Upper lobe of right lung (tissue), 1 donor: ENCODE measurements around the gene MYRF. TPM values are rescaled to one million over a fixed set of nuclear protein-coding genes. Genes with fewer than 3 reads are reported as not detected.

ENCODE experiments used
- ATAC-seq: fragments of 200-7000 bp; cut with Tn5 transposase; one replicate; pipeline ENCODE4 v1.9.1; 2020; ENCODE audit warnings: mild to moderate bottlenecking, moderate library complexity
- DNase-seq: peaks from one replicate; pipeline ENCODE4 v3.0.0-alpha.2; 2020
- H3K27ac ChIP-seq: fragments of 200-600 bp; one replicate; pipeline ENCODE4 v1.8.0; 2022
- H3K27me3 ChIP-seq: fragments of 200-600 bp; one replicate; pipeline ENCODE4 v1.8.0; 2022; ENCODE audit warnings: mild to moderate bottlenecking
- H3K36me3 ChIP-seq: fragments of 200-600 bp; one replicate; pipeline ENCODE4 v1.8.0; 2022
- H3K4me1 ChIP-seq: fragments of 200-600 bp; one replicate; pipeline ENCODE4 v1.8.0; 2022
- H3K4me3 ChIP-seq: fragments of 200-600 bp; one replicate; pipeline ENCODE4 v1.8.0; 2022; ENCODE audit warnings: mild to moderate bottlenecking
- H3K9me3 ChIP-seq: fragments of 200-600 bp; one replicate; pipeline ENCODE4 v1.8.0; 2022
- intact Hi-C: fragments of 100-400 bp; cut with DNase I; formaldehyde crosslinking; loops from one replicate; pipeline ENCODE4 v1.11.0; 2022
- total RNA-seq: library from RNA; stranded (reverse); fragmentation: NEBNext Ultra II Directional; extraction: Animal tissue kit (Norgen Biotek cat#: 25700); gene quantifications from one replicate; pipeline ENCODE4 v1.2.1, GENCODE V29; 2021
- TF ChIP-seq, protein P1 (sequence below): fragments of 200-600 bp; IDR thresholded peaks from one replicate; pipeline ENCODE4 v1.8.0; 2022; ENCODE audit warnings: antibody characterized with exemption
- donor health status: DM: no; HTN: yes; CAD: no; lungs with severe emphysema.

Gene MYRF
- total RNA-seq, 1 donor from 2014 or later = 62.6 TPM

GRCh38 chr11:61751384-61751783, 1.1 kb upstream of the MYRF start:
- Histone ChIP-seq H3K9me3 (no peaks in the 10 kb centered on the region), H3K27ac (no peak overlapping the region), H3K27me3 (no peaks in the 10 kb centered on the region), H3K4me3 (no peak overlapping the region), H3K36me3 (no peaks in the 10 kb centered on the region), H3K4me1 (peaks cover 4% of the 10 kb centered on the region)
- intact Hi-C loops = no loop called here
- TF ChIP-seq, protein P1, sequence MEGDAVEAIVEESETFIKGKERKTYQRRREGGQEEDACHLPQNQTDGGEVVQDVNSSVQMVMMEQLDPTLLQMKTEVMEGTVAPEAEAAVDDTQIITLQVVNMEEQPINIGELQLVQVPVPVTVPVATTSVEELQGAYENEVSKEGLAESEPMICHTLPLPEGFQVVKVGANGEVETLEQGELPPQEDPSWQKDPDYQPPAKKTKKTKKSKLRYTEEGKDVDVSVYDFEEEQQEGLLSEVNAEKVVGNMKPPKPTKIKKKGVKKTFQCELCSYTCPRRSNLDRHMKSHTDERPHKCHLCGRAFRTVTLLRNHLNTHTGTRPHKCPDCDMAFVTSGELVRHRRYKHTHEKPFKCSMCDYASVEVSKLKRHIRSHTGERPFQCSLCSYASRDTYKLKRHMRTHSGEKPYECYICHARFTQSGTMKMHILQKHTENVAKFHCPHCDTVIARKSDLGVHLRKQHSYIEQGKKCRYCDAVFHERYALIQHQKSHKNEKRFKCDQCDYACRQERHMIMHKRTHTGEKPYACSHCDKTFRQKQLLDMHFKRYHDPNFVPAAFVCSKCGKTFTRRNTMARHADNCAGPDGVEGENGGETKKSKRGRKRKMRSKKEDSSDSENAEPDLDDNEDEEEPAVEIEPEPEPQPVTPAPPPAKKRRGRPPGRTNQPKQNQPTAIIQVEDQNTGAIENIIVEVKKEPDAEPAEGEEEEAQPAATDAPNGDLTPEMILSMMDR = no peak
- DNase-seq (no peak), ATAC-seq (no peak)

- Histone ChIP-seq H3K27me3 (peaks cover 5% of the 10 kb centered on the region), H3K4me3 (peak overlapping the region; percentile 44), H3K4me1 (peaks cover 4% of the 10 kb centered on the region), H3K9me3 (no peaks in the 10 kb centered on the region), H3K36me3 (no peaks in the 10 kb centered on the region), H3K27ac (peak overlapping the region; percentile 36)
- DNase-seq (no peak), ATAC-seq (no peak)
- intact Hi-C loops = no loop called here
- TF ChIP-seq, protein P1 = no peak
Observed at GRCh38 chr11:61752925-61753521, 587 bp downstream of the MYRF start.

DNA sequence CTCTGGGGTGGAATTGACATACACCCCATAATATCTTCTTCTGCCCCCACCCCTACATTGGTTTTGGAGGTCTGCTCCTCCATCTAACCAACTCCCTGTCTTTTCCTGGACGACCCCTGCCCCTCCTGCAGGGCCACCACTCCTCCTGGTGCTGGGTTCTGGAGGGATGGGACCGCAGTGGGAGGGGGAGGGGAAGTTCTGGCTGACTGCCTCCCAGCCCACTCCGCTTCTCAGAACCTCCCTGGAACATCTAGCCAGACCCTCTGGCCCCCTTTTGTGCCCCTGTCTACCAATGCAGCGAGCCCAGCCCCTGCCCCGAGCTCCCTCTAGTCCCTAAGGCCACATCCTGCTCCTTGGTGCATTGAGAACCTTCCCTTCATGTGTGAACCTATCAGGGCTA, 1.2 kb downstream of the MYRF start:
- peak overlapping the region; percentile 44 for H3K4me3 ChIP-seq
- no peaks in the 10 kb centered on the region for H3K9me3 ChIP-seq
- intact Hi-C loops = no loop called here
- H3K27ac ChIP-seq = peak overlapping the region; percentile 47
- H3K27me3 ChIP-seq = peaks cover 5% of the 10 kb centered on the region
- DNase-seq (no peak), ATAC-seq (no peak)
- H3K4me1 ChIP-seq = peaks cover 4% of the 10 kb centered on the region
- no peaks in the 10 kb centered on the region for H3K36me3 ChIP-seq
- TF ChIP-seq, protein P1 = no peak

GRCh38 chr11:61754534-61755482, 2.4 kb downstream of the MYRF start:
- H3K9me3 ChIP-seq = no peaks in the 10 kb centered on the region
- peak overlapping the region; percentile 44 for H3K4me3 ChIP-seq
- H3K36me3 ChIP-seq = no peaks in the 10 kb centered on the region
- H3K27me3 ChIP-seq = peaks cover 5% of the 10 kb centered on the region
- H3K27ac ChIP-seq = peak overlapping the region; percentile 47
- H3K4me1 ChIP-seq = peaks cover 4% of the 10 kb centered on the region
- intact Hi-C loops = no loop called here
- peak; percentile 81 for DNase-seq
- TF ChIP-seq, protein P1 = no peak
- ATAC-seq = peak; percentile 70

- intact Hi-C loops = no loop called here
- H3K27me3 ChIP-seq = peaks cover 5% of the 10 kb centered on the region
Observed at GRCh38 chr11:61756147-61756451, 3.7 kb downstream of the MYRF start.

More at GRCh38 chr11:61756147-61756451, 3.7 kb downstream of the MYRF start:
- no peak for DNase-seq
- Histone ChIP-seq H3K9me3 (no peaks in the 10 kb centered on the region), H3K4me3 (no peak overlapping the region), H3K27ac (no peak overlapping the region), H3K36me3 (no peaks in the 10 kb centered on the region), H3K4me1 (peaks cover 4% of the 10 kb centered on the region)
- no peak for ATAC-seq
- TF ChIP-seq, protein P1 = no peak
